Neural progenitor cell (in vitro differentiated cells): Measurements from ENCODE around the gene ZCCHC10. TPM values are rescaled to one million over a fixed set of nuclear protein-coding genes. Genes with fewer than 3 reads are reported as not detected.

Source experiments
- DNase-seq: peaks from one replicate; pipeline ENCODE4 v3.0.0-alpha.2; 2016; ENCODE audit warnings: low spot score
- H2AFZ ChIP-seq: fragments of 200-600 bp; sonication (generic); replicated peaks from 2 replicates; pipeline ENCODE4 v1.6.1; 2016; ENCODE audit warnings: antibody characterized with exemption
- H3F3A ChIP-seq: fragments of 200-600 bp; sonication (generic); 2 replicates; pipeline ENCODE4 v1.6.1; 2016; ENCODE audit warnings: antibody characterized with exemption, low read depth
- H3K27ac ChIP-seq: fragments of 200-600 bp; sonication (generic); 2 replicates; pipeline ENCODE4 v1.5.1; 2016; ENCODE audit warnings: mild to moderate bottlenecking
- H3K27me3 ChIP-seq: fragments of 200-600 bp; sonication (generic); 2 replicates; pipeline ENCODE4 v1.6.1; 2016; ENCODE audit warnings: mild to moderate bottlenecking, moderate library complexity
- H3K36me3 ChIP-seq: fragments of 200-600 bp; sonication (generic); 2 replicates; pipeline ENCODE4 v1.5.1; 2016
- H3K4me1 ChIP-seq: fragments of 200-600 bp; sonication (generic); 2 replicates; pipeline ENCODE4 v1.6.1; 2016; ENCODE audit warnings: mixed run types
- H3K4me2 ChIP-seq: fragments of 200-600 bp; sonication (generic); 2 replicates; pipeline ENCODE4 v1.6.1; 2016
- H3K4me3 ChIP-seq: fragments of 200-600 bp; sonication (generic); 2 replicates; pipeline ENCODE4 v1.5.1; 2016
- H3K79me2 ChIP-seq: fragments of 200-600 bp; sonication (generic); 2 replicates; pipeline ENCODE4 v1.6.1; 2016; ENCODE audit warnings: low read depth
- H3K9ac ChIP-seq: fragments of 200-600 bp; sonication (generic); 2 replicates; pipeline ENCODE4 v1.6.1; 2016
- H3K9me3 ChIP-seq: fragments of 200-600 bp; sonication (generic); 2 replicates; pipeline ENCODE4 v1.5.1; 2016; ENCODE audit warnings: low read depth
- H4K20me1 ChIP-seq: fragments of 200-600 bp; sonication (generic); 2 replicates; pipeline ENCODE4 v1.6.1; 2016; ENCODE audit warnings: low read depth
- H3K27ac Mint-ChIP-seq: 3 replicates; pipeline ENCODE4 v1.8.0; 2021; ENCODE audit warnings: mixed read lengths
- H3K27me3 Mint-ChIP-seq: 2 replicates; pipeline ENCODE4 v1.8.0; 2022; ENCODE audit warnings: low read depth, mild to moderate bottlenecking, inconsistent platforms, moderate library complexity, mixed read lengths; ENCODE audit not compliant: insufficient read depth
- H3K36me3 Mint-ChIP-seq: 3 replicates; pipeline ENCODE4 v1.8.0; 2021; ENCODE audit warnings: mixed read lengths
- H3K4me1 Mint-ChIP-seq: 3 replicates; pipeline ENCODE4 v1.8.0; 2021; ENCODE audit warnings: mixed read lengths
- H3K4me3 Mint-ChIP-seq: 3 replicates; pipeline ENCODE4 v1.8.0; 2021; ENCODE audit warnings: mild to moderate bottlenecking, moderate library complexity, mixed read lengths
- H3K9me3 Mint-ChIP-seq: 3 replicates; pipeline ENCODE4 v1.8.0; 2020; ENCODE audit warnings: mixed read lengths
- EZH2 ChIP-seq: fragments of 200-600 bp; sonication (generic); IDR thresholded peaks from 2 replicates; pipeline ENCODE4 v1.6.1; 2017; ENCODE audit warnings: antibody characterized with exemption, mild to moderate bottlenecking, moderate library complexity
- EZH2phosphoT487 ChIP-seq: fragments of 200-600 bp; sonication (generic); IDR thresholded peaks from 2 replicates; pipeline ENCODE4 v1.6.1; 2017; ENCODE audit warnings: antibody characterized with exemption
- total RNA-seq: library from RNA; depleted of rRNA; stranded (reverse); fragments of >200 nt; gene quantifications from 2 replicates; pipeline ENCODE4 v1.2.3, GENCODE V29; 2015; ENCODE audit warnings: low replicate concordance
- TF ChIP-seq, protein P1 (sequence below): fragments of 200-600 bp; sonication (generic); IDR thresholded peaks from 2 replicates; pipeline ENCODE4 v1.5.1; 2017; ENCODE audit warnings: antibody characterized with exemption, mild to moderate bottlenecking

The ZCCHC10 gene
- 31.8 and 37.0 TPM in 2 replicates for total RNA-seq

DNA sequence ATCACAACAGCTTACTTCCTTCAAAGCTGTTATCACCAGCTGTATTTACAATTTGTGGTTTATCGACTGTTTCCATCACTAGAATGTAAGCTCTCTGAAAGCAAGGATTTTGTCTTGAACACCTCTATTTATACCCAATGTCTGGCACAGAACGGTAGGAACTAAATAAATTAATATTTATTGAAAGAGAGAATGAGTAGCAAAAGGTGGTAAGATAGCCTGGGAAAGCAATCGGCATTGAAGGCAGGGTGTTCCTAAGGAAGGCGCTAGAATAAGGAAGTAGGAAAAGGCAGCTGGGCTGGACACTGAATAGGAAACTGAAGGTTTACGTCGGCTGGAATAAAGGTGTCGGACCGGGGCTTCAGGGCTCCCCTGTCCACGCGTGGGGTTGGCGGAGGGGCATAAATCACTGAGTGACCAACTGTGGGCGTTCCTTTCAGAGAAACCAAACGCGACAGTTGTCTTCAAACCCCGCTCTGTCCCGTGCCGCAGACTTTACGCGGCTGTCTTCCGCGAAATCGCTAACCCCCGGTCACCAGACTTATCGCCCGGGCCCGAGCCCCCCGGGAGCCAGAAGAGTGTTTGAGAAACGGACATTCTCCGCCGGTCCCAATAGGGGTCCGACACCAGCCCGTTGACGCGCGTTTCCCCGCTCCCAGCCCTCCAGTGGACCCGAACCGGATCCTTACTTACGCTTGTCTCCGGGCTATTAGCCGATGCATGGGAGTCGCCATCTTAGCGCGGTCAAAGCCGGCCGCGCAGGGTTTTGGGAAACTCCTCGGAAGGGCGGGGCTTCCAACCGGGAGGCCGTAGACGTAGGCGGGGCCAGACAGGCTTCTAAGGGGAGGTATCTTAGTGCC is at the start of gene ZCCHC10:
TSS of gene ZCCHC10 (minus strand) at position 746 of the 860 bp plus-strand sequence. CDS start at position 734, 12 bp downstream.
- peak within 1 kb of the TSS; percentile 95 for H3K4me3 Mint-ChIP-seq
- Histone ChIP-seq H3K79me2 (peaks cover 49% of the 10 kb centered on the region), H3K36me3 (no peaks in the 10 kb centered on the region), H3K9ac (peak within 1 kb of the TSS; percentile 84), H3K9me3 (no peaks in the 10 kb centered on the region), H3K27ac (peak within 1 kb of the TSS; percentile 84), H3K4me2 (peak within 1 kb of the TSS; percentile 79), H3K27me3 (no peaks in the 10 kb centered on the region), H3K4me1 (no peaks in the 10 kb centered on the region), H4K20me1 (no peaks in the 10 kb centered on the region), H2AFZ (peak within 1 kb of the TSS; percentile 93), H3K4me3 (peak within 1 kb of the TSS; percentile 87), H3F3A (peaks cover 9% of the 10 kb centered on the region)
- H3K9me3 Mint-ChIP-seq: no peaks in the 10 kb centered on the region
- DNase-seq: peak; percentile 99
- H3K36me3 Mint-ChIP-seq: peaks cover 9% of the 10 kb centered on the region
- TF ChIP-seq, protein P1, sequence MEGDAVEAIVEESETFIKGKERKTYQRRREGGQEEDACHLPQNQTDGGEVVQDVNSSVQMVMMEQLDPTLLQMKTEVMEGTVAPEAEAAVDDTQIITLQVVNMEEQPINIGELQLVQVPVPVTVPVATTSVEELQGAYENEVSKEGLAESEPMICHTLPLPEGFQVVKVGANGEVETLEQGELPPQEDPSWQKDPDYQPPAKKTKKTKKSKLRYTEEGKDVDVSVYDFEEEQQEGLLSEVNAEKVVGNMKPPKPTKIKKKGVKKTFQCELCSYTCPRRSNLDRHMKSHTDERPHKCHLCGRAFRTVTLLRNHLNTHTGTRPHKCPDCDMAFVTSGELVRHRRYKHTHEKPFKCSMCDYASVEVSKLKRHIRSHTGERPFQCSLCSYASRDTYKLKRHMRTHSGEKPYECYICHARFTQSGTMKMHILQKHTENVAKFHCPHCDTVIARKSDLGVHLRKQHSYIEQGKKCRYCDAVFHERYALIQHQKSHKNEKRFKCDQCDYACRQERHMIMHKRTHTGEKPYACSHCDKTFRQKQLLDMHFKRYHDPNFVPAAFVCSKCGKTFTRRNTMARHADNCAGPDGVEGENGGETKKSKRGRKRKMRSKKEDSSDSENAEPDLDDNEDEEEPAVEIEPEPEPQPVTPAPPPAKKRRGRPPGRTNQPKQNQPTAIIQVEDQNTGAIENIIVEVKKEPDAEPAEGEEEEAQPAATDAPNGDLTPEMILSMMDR: no peak
- TF ChIP-seq EZH2 (peak; percentile 36), EZH2phosphoT487 (no peak)
- peak within 1 kb of the TSS; percentile 31 for H3K27ac Mint-ChIP-seq
- H3K27me3 Mint-ChIP-seq: no peaks in the 10 kb centered on the region
- peaks cover 12% of the 10 kb centered on the region for H3K4me1 Mint-ChIP-seq

DNA sequence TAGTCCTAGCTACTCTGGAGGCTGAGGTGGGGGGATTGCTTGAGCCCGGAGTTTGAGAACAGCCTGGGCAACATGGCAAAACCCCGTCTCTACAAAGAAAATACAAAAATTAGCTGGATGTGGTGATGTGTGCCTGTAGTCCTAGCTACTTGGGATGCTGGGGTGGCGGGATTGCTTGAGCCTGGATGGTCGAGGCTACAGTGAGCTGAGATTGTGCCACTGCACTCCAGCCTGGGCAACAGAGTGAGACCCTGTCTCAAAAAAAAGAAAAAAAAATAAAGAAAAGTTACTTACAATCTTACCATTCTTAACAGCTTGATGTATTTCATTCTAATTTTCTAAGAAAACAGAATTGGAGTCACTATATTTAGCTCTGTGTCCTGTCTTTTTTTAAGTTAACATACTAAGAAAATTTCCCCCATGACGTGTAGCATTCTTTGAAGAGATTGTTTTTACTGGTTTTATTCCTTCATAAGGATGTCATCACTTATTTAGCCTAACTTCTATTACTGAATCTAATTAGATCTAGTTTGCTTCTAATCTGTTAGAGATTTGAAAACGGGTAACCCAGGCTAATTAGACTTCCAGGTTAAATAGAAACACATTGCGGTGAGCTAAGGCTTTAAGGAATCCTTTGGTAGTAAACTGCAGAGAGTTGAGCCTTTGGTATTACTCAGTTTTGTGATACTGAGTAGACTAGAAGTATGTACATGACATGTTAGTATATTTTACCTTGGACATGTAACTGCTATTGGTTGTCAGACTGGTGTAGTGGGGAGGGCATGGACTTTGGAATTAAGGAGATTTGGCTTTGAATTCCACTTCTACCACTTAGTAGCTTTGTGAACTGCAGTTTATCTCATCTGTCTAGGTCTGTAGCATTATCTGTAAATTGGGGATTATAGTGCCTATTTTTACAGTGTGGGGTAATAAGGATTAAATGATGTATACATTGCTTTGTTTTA is 49.5 kb upstream of the ZCCHC10 start:
- peaks cover 100% of the 10 kb centered on the region for H3K79me2 ChIP-seq
- peaks cover 5% of the 10 kb centered on the region for H3K4me1 ChIP-seq
- no peak overlapping the region for H3K4me3 ChIP-seq
- Mint-ChIP-seq H3K4me3 (no peak overlapping the region), H3K27ac (no peak overlapping the region), H3K4me1 (no peaks in the 10 kb centered on the region), H3K36me3 (peaks cover 42% of the 10 kb centered on the region), H3K9me3 (no peaks in the 10 kb centered on the region), H3K27me3 (no peaks in the 10 kb centered on the region)
- peaks cover 19% of the 10 kb centered on the region for H4K20me1 ChIP-seq
- DNase-seq: no peak
- H3K36me3 ChIP-seq: peaks cover 19% of the 10 kb centered on the region
- peaks cover 5% of the 10 kb centered on the region for H3F3A ChIP-seq
- H2AFZ ChIP-seq: no peak overlapping the region
- no peak overlapping the region for H3K27ac ChIP-seq
- H3K4me2 ChIP-seq: no peak overlapping the region
- TF ChIP-seq EZH2phosphoT487 (no peak), EZH2 (no peak)
- TF ChIP-seq, protein P1: no peak
- no peak overlapping the region for H3K9ac ChIP-seq
- no peaks in the 10 kb centered on the region for H3K27me3 ChIP-seq
- no peaks in the 10 kb centered on the region for H3K9me3 ChIP-seq

DNA sequence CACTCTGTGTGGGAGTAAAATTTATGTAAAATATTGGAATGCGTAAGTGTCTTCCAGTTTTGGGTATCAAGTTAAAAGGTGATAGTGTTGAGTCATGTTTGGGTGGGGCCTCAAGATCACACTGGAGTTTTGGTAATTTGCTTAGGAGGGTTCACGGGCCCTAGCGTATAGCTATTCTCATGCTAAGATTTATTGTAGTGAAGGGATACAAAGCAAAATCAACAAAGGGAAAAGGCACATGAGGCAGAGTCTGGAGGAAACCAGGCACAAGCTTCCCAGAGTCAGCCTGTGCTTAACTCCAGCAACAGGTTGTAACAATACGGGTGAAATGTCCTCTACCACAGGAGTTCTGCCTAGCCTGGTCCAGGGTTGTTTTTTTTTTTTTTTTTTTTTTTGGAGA is 45.7 kb upstream of the ZCCHC10 start:
- H4K20me1 ChIP-seq: peaks cover 20% of the 10 kb centered on the region
- no peak overlapping the region for H3K4me2 ChIP-seq
- H3K9ac ChIP-seq: no peak overlapping the region
- no peak overlapping the region for H2AFZ ChIP-seq
- no peaks in the 10 kb centered on the region for H3K4me1 Mint-ChIP-seq
- H3K9me3 ChIP-seq: no peaks in the 10 kb centered on the region
- peak overlapping the region; percentile 66 for H3K27ac ChIP-seq
- H3K79me2 ChIP-seq: peaks cover 100% of the 10 kb centered on the region
- no peak overlapping the region for H3K4me3 Mint-ChIP-seq
- DNase-seq: no peak
- H3K36me3 ChIP-seq: peaks cover 27% of the 10 kb centered on the region
- no peaks in the 10 kb centered on the region for H3K4me1 ChIP-seq
- H3K27ac Mint-ChIP-seq: no peak overlapping the region
- no peaks in the 10 kb centered on the region for H3K9me3 Mint-ChIP-seq
- no peak overlapping the region for H3K4me3 ChIP-seq
- no peaks in the 10 kb centered on the region for H3K27me3 ChIP-seq
- TF ChIP-seq, protein P1: no peak
- no peak for TF ChIP-seq EZH2phosphoT487
- TF ChIP-seq EZH2: no peak
- no peaks in the 10 kb centered on the region for H3F3A ChIP-seq
- peaks cover 46% of the 10 kb centered on the region for H3K36me3 Mint-ChIP-seq
- no peaks in the 10 kb centered on the region for H3K27me3 Mint-ChIP-seq
